HG03378 (cell line): ENCODE results near the gene DIP2C.
"Not testable (repeated sequence)": the region's sequence is repeated elsewhere in the genome, so short reads cannot be mapped to it uniquely, and the experiment has no call there.

Experiments
- ATAC-seq: cut with Tn5 transposase; IDR thresholded peaks from one replicate; pipeline ENCODE4 v1.9.1; 2021; ENCODE audit warnings: mild to moderate bottlenecking, moderate library complexity; ENCODE audit not compliant: unreplicated experiment

The DIP2C gene

DNA sequence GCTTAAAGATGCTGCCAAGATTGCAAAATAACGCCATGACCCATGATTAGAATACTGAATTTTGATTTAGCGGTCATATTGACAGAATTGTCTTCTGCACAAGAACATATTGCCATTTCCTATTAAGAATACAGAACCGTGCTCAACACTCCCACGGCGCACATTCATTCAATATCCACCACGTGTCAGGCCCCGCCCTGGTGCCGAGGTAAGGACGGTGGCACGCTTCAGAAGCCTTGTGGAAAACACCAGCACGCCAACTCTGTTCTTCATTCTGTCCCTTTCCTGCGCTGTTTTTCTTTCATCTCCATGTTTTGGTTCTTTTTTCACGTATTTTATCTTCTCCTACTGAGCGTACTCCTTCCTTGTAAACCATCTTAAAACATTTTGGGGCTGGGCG, 364.9 kb downstream of the DIP2C start:
- ATAC-seq = no peak

GRCh38 chr10:323651-324293, 365.7 kb downstream of the DIP2C start:
- peak; percentile 99 for ATAC-seq

- ATAC-seq = not testable (repeated sequence)
Observed at GRCh38 chr10:323046-323445, 366.4 kb downstream of the DIP2C start.

- no peak for ATAC-seq
Observed at GRCh38 chr10:320771-321170, 368.7 kb downstream of the DIP2C start.

GRCh38 chr10:317926-318325, 371.5 kb downstream of the DIP2C start:
- ATAC-seq = no peak

DNA sequence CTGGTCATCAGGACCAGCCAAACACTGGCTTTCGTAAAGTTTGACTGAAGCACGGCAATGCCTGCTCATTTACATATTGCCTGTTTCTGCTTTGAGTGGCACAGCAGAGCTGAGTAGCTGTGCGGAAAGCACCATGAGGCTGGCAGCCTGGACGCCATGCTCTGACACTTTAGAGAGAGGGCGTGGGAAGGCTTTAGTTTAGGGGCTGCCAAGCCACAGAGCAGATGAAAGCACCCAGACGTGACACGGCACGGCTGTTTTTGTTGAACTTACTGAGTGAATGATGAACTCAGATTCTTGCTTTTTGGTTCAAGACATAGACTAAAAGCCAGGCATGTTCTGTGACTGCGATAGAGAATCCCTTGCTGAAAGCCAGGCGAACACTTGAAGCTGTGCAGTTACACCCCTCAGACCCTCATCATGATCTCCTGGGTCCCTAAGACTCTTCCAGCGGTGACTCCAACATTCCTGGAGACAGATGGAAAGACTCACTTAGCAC, 372.1 kb downstream of the DIP2C start:
- ATAC-seq = peak; percentile 97

DNA sequence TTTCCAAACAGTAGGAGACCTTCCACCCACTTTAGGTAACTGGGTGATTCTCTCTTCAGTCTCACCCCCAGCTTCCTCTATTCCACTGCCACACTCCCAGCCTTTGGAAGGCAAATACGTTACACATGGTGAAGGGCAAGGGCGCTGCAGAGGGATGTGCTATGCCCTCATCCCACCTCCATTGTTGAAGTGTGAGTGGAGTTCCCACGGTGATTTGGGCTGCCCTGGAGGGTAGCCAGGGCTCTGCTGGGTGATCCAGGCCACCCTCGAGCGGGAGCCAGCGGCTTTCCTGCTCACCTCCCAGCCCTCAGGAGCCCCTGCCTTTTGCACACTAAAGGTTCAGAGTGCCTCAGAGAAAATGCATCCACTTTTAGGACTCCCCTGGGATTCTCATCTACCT, 373.1 kb downstream of the DIP2C start:
- ATAC-seq = no peak

DNA sequence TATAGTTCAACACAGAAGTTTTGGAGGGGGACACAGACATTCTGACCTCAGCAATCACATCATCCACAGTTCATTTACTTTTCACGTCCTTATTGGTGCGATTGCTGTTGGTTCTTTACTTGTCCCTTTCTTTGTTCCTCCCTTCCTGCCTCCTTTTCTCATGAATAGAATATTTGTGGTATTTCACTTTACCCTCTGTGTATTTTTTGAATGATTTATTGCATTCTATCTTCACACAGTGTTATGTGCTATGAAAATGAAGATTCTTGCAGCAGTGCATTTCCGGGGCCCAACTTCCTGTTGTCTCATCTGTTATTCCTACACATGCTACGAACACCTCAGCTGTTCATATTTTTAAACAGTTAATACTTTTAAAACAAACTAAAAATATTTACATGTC, 374.6 kb downstream of the DIP2C start:
- no peak for ATAC-seq

GRCh38 chr10:314381-314780, 375.1 kb downstream of the DIP2C start:
- ATAC-seq = no peak

- no peak for ATAC-seq
Observed at GRCh38 chr10:311901-312665, 377.4 kb downstream of the DIP2C start.

GRCh38 chr10:310976-311639, 378.4 kb downstream of the DIP2C start:
- no peak for ATAC-seq

- ATAC-seq = no peak
Observed at GRCh38 chr10:310371-310770, 379.1 kb downstream of the DIP2C start.

DNA sequence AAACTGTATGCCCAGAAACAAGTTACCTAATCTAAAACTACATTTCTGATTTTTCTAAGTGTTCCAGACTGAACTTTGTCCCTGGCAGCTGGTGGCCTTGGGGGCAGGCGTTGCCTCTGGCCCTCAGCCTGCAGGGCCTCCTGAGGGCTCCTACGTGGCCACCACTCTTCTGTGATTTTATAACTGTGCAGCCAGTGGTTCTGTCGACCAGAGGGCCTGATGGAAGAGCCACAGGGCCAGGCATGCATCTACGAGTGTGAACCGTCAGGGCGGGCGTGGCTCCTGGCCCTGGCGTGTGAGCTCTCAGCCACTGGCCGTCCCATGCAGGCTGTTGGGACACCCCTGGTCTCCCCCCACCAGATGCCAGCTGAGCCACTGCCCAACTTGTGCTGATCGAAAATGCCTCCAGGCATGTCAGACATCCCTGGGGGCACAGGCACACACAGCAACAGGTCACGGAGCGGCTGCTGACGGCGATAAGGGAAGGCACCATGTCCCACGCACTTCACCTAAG, 380.8 kb downstream of the DIP2C start:
- no peak for ATAC-seq

DNA sequence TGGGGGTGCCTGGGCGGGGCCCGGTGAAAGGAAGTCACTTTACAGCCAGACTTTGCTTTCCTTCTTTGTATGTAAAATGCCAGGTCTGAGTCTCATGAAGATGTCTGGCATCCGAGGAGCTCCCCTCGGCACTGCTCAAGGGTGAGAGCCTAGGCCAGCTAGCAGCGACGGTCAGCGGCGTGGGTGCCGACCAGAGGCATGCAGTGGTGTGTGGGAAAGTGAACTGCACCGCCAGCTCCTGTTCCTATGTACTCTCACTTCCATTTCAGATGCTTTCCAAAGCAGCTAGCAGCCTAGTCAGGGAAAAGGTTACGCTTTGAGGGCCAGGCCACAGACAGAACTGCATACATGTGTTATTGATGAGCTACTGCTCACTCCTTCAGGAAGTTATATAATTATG, 381.4 kb downstream of the DIP2C start:
- no peak for ATAC-seq

- no peak for ATAC-seq
Observed at GRCh38 chr10:307659-308058, 381.8 kb downstream of the DIP2C start.

DNA sequence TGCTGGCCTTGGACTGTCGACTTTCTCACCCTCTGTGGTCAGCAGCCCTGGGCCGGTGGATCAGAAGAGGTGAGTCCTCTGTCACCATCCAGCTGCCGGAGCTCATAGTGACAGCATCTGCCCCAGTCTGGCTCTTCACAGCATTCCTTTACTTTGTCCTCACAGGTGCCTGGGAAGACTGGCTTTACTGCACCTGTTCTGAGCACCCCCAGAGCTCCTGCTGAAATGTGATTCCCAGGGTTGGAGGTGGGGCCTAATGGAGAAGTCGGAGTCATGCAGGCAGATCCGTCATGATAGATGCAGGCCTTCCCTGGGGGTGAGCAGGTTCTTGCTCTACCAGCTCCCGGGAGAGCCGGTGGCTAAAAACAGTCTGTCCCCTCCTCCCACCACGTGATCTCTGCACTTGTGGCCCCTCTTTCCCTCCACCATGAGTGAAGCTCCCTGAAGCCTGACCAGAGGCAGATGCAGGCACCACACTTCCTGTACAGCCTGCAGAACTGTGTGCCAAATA, 382.7 kb downstream of the DIP2C start:
- no peak for ATAC-seq

- ATAC-seq = no peak
Observed at GRCh38 chr10:306007-306674, 383.3 kb downstream of the DIP2C start.

DNA sequence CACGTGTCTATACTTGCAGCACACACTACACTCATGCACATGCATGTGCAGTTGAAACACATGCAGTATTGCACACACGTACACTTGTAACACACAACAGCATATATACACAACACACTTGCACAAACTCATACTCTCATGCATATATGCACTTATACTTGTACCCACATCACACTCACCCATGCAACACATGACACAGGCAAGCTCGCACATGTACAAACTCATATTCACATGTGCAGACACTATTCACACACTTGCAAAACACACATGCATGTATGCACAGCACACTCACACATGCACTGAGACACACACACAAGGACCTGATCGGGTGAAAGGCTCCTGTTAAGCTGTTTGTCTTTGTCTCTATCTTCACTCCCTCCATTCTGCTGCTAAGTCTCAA, 384.4 kb downstream of the DIP2C start:
- ATAC-seq = no peak

- no peak for ATAC-seq
Observed at GRCh38 chr10:301536-301935, 387.9 kb downstream of the DIP2C start.

DNA sequence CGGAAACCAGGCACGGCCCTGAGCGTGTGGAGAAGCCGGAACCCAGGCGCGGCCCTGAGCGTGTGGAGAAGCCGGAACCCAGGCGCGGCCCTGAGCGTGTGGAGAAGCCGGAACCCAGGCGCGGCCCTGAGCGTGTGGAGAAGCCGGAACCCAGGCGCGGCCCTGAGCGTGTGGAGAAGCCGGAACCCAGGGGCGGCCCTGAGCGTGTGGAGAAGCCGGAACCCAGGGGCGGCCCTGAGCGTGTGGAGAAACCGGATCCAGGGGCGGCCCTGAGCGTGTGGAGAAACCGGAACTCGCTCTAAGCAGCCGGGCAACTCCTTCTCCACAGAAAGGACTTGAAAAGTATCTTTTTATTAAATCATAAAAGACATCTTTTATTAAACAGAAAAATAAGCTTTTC, 388.9 kb downstream of the DIP2C start:
- ATAC-seq = not testable (repeated sequence)

DNA sequence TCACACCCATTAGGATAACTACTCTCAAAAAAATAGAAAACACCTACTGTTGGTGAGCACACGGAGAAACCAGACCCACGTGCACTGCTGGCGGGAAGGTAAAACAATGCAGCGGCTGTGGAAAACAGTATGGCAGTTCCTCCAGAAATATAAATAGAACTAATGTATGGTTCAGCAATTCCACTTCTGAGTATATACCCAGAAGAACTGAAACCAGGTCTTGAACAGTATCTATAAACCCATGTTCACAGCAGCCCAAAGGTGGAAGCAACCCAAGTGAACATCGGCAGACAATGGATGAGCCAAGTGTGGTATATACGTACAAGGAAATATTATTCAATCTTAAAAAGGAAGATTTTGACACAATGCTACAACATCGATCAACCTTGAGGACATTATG, 389.5 kb downstream of the DIP2C start:
- no peak for ATAC-seq
